Suppressor macrophage treated with lipopolysaccharide for 4 hours (primary cell): ENCODE data around the gene IGF2BP2.

Experiments used
- DNase-seq: peaks from one replicate; pipeline ENCODE4 v3.0.0-alpha.2; 2020

The IGF2BP2 gene

DNA sequence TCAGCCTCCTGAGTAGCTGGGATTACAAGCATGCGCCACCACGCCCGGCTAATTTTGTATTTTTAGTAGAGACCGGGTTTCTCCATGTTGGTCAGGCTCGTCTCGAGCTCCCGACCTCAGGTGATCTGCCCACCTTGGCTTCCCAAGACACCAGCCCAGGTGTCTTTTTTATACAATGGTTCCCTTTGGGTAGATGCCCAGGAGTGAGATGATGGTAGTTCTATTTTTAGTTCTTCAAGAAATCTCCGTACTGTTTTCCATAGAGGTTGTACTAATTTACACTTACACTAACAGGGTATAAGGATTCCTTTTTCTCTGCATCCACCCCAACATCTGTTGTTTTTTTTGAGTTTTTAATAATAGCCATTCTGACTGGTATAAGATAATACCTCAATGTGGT, 94.3 kb downstream of the IGF2BP2 start:
- no peak for DNase-seq

DNA sequence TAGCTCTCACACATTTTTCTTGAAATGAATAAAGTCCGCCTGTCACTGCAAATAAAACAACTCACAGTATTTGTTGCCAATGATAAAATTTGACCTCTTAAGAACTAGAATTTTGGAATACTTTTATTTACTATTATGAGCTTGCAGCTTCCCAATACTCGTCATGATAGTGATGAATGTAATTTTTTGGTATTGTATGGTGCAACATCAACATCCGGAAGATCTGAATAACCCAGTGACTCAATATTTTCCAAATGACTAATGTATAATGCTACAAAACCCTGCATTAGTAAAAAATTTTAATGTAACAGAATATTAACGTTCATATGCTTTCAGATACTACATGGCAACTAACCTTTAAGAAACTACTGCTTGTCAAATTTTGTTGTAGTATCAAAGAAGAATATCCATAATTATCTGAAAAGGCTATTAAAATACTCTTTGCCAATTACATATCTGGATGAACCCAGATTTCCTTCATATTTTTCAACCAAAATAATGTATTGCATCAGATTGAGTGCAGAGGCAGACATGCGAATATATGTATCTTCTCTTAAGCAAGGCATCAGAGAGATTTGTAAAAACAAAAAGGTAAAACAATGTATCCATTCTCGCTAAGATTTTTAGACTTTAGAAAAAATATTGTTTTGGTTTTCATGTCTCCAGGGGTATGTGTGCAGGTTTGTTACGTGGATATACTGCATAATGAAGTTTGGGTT, 95.3 kb downstream of the IGF2BP2 start:
- peak; percentile 79 for DNase-seq

DNA sequence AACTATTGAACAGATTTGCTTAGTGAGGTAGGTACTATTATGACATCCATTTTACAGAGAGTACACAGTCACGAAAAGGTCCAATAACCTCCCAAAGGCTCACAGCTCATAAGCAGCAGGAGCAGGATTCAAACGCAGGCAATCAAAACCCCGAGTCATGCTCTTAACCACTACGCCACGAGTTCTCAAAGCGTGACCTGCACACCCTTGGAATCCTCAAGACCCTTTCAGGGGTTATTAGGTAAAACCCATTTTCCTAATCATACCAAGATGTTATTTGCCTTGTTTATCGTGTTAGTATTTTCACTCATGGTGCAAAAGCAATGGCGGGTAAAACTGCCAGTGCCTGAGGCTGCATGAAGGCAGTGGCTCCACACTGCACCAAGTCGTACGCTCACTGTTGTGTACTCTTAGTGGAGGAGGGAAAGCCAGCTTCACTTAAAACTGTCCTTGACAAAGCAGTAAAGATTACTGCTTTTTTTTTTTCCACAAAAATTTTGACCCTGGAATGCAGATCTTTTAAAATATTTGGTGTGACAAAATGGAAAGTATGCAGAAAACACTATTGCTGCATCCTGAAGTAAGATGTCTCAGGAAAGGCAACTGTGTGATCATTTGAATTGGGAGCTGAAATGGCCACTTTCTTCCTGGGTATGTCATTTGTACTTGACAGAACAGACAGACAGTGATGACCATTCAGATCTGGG, 96.1 kb downstream of the IGF2BP2 start:
- DNase-seq, result no peak

DNA sequence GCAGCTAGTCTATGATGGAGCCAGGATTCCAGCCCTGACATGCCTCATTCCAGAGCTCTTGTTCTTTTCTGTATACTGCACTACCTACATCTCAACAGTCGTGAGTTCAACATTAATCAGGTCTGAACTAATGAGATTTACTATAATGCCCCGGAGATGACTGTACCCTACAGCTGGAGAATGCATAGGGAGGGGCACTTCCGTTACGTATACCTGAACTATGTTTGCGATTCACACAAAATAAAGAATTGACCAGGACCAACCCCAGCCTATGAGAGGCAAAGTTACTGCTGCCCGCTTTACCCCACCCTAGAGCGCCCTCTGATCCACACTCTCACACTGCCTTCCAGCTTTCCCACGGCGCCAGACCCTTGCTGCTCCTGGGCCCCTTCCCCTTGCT, 97.0 kb downstream of the IGF2BP2 start:
- DNase-seq, result no peak

DNA sequence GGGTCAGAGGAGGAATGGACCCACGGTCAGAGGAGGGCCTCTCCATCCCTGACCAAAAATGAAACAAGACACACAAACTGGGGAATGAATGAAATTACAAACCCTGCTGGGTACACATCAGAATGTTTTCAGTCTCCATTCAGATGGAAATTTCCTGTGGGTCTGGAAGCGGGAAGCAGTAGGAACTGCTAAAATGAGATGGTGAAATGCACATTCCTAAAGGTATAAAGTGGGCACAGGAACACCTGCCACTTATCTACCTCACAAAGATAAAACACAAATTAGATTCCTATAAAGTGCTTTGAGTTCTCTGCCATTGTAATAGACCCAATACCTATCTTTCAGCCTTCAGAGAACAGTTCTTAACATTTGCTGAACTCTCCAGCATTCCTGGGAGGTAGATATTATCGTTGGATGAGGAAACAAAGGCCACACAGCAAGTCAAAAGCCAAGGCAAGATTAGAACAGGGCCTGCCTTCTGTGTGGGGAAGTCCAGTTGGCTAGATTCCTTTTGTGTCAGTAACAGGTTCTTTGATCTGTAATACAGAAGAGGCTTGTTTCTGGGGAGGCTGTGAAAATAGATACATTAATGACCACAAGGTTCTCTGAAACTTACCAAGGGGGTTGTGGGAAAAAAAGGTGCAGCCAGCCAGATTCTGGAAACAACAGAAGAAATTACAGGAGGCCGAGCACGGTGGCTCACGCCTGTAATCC, 98.4 kb downstream of the IGF2BP2 start:
- DNase-seq, result no peak

DNA sequence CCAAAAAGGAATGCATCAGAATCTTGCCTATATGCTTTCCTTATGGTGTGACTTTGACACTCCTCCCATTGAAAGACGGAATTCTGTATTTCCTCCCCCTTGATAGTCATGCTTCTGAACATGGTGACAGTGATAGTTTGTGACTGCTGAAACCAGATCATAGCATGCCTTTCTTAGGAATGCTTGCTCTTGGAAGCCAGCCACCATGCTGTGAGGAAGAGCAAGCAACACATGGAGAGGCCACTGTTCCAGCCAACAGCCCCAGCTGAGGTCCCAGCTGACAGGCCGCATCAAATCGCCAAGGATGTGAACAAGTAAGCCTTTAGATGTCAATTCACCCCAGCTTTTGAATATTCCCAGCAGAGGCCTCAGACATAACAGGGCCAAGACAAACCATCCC, 100.1 kb downstream of the IGF2BP2 start:
- DNase-seq, result no peak

DNA sequence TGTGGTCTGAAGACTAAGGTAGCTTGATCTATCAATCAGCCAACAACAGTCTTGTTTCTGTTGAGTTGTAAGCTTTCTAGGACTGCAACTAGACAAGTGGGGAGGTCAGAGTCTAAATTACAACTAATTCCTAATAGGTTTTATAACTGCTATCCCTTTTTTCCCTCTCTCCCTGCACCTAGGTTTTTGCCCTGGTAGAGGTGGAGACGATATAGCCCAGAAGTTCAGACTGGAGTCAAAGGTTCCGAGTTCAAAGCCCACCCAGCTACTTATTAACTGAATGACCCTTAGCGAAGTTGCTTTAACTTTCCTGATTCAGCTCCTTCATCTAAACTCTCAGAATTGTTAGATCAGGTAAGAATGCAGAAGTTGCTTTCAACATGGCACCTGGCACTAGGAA, 100.6 kb downstream of the IGF2BP2 start:
- no peak for DNase-seq

DNA sequence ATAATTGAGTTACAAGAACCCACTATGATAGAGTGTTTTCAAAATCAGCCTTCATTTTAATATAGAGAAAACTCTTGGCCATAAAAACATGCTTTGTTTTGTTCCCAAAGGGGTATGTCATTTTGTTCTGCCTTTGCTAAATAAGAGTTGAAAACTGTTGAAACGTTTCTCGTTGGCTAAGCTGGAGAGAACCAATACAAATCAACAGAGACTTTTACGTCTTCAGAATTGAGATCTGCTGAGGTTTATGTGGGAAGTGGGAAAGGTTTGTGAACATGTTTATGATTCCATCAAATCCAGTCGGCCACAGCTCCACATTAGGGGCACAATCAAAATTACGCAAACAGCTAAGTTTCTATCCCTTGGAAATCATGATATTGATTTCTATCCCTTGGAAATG, 102.0 kb downstream of the IGF2BP2 start:
- no peak for DNase-seq

DNA sequence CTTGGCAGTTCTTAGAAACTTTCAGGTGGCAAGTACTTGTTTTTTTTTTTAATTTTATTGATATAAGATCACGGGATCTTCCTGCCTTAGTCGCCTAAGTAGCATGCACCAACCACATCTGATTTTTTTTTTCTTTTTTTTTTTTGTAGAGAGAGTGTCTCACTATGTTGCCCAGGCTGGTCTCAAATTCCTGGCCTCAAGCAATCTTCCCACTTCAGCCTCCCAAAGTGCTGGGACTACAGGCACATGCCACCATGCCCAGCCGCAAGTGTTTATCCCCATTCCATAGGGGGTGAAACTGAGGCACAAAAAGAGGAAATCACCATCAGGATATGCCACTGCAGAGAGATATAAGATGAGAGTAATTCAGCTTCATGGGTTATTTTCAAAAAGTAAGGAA, 102.9 kb downstream of the IGF2BP2 start:
- no peak for DNase-seq

DNA sequence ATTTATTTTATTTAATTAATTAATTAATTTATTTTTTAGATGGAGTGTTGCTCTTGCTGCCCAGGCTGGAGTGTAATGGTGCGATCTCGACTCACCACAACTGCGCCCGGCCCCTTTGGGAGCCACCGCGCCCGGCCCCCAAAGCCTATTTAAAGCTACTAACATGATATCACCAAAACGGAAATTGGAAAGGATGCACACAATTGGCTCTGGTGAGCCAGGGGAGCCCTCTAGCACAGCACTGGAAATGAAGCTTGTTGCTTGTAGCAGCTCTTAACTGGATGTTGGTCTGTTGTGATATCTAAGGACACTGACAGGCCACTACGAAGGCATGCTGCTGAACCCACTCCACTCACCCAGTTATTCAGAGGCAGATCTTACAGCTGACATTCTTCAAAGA, 104.5 kb downstream of the IGF2BP2 start:
- DNase-seq, result no peak

DNA sequence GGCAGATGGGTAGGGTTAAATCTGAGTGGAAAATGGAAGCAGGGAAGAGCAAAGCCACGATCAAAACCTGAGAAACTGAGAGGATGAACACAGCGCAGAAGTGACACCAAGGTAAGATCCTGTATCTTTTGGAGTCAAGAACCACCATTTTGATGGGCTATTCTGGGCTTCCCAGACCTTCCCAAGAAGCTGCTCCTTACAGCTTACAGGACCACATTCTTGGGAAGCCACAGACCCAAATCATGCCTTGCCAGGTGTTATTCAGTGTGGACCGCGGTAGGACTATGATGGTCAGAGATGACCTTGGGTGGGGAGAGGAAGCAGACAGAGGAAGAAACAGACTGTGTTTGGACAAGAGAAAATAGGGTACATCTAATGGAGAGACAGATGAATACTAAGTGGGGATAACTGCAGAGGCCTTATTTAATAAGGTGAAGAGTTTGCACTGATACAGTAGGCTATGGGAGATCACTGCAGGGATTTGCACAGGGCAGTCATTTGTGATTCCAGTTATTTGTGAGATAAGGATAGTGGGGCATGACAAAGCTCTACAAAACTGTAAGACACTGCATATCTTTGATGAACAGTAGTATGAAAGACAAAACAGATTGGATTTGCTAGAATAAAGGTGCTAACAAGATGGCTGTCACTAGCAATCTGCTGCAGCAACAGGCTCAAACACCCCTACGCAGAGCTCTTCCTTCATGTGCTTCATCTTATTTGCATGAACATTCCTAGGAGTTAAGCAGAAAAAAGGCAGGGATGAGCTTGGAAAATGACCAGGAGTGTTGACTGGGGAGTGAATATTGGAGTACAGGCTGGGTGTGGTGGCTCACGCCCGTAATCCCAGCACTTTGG, 105.9 kb downstream of the IGF2BP2 start:
- DNase-seq, result no peak

DNA sequence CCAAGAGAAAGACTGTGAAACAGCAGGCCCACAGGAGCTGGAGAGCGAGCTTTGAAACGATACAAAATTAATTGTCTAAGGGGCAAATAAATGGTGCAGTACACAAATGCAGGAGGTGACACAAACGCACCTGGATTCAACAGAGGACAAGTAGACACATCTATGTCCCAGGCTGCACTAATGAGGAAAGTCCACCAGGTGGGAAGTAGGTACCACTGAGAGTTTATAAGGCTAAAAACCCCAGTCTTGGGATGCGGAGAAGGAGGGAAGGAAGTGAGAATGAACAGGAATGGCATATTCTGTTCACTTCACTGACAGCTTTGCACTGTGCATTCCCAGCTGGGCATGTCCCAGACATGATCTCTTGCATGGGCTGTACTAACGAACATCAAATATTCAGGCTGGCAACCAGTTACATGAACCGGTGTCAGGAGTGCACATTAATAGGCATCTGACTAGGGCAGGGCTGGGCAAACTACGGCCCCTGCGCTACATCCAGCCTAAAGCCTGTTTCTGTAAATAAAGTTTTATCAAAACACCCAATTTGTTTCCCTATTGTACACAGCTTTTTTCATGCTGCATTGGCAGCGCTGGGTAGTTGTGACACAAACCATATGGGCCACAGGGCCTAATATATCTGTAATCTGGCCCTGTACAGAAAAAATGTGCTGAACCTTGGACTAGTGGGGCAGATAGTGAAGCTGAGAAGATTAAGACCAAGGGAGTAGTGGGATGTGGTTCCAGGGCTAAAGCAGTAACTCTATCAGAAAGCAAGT, 107.0 kb downstream of the IGF2BP2 start:
- no peak for DNase-seq

DNA sequence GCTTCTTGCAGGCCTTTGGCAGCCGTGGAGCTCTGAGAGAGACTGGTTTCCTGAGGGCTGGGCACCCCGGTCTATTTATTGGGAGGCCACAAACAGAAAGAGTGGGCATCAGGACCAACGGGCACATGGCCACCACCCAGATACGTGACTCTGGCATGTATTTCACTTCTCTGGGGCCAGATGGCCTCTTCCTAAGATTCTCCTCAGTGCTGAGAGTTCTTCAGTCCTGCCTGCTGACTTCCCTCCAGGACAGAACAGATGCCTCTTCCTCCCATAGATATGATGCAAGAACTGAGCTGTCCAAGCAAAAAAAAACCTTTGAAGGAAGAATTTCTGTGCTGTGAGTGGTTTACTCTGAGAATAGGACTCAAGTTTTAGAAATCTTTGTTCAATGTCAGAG, 107.7 kb downstream of the IGF2BP2 start:
- DNase-seq, result peak; percentile 49

DNA sequence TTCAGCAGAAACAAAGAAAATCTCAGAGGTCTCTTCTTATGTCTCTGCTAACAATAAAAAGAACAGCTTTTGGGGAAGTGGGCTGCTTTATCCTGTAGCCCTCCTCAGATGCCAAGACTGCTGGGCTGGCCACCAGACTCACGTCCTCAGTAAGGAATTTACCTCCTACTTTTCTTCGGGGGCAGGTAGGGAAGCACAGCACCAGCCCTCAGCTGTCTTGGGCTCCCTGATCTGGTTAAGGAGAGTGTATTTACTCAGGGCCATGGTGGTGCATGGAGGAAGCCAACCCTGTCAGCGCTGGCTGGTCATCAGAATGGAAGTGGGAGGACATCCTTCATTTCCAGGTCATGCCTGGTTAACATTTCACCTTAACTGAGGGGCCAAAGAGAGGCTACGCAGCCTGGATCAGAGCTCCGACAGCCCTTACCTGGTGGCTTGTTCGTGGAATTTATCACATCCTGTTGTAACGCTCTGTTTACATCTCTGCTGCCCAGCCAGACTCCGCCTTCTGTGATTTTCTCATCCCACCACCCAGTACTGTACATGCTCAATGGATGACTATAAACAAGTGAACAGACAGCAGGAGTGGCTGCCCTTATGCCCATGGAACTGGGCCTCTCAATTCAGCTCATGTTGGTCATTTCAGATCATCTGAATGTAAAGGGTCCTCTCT, 108.3 kb downstream of the IGF2BP2 start:
- no peak for DNase-seq

DNA sequence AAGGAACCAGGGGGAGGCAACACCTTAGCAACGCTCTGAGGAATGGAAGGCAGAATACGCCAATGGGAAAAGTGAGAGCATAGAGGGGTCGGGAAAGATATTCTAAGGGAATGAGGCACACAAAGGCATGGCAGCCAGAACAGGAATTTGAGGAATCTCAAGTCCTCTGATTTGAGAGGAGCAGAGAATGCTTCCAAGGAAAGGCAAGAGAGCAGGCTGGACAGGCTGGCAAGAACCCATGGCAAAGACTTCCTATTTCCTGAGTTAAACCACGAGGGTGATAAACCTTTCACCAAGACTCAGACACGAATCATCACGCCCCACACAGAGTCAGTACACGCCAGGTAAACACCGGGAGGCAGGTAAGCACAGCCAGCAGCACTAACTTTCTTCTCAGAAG, 109.8 kb downstream of the IGF2BP2 start:
- no peak for DNase-seq

DNA sequence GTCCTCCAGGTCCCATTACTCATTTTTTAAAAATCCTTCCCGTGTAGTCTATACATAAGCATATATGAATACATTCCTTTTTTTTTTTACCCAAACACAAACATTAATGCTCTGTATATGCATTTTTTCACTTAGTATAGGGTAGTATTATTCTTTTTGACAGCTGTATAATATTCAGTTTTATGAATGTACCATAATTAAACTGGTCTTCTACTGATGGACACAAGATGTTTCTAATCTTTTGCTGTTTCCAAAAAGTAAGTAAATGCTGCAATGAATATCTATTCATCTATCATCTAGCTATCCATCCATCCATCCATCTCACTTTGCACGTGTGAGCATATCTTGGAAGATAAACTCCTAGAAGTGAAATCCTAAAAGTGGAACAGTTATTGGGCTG, 110.8 kb downstream of the IGF2BP2 start:
- no peak for DNase-seq

DNA sequence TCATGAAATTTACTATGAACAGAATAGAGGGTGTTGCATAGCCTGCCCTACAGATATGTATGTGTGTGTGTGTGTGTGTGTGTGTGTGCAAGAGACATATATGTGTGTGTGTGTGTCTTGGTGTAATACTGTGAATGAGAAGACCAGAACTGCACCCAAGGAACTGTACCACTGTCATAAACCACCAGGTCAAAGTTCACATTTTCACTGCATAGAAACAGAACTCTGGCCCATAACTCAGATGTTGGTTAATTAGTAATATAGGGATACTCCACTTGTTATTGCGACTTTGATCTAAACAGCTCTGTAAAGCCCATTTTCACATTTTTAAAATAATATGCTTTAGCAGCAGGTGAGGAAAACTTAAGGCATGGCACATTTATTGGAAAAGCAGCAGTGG, 111.8 kb downstream of the IGF2BP2 start:
- DNase-seq, result no peak

DNA sequence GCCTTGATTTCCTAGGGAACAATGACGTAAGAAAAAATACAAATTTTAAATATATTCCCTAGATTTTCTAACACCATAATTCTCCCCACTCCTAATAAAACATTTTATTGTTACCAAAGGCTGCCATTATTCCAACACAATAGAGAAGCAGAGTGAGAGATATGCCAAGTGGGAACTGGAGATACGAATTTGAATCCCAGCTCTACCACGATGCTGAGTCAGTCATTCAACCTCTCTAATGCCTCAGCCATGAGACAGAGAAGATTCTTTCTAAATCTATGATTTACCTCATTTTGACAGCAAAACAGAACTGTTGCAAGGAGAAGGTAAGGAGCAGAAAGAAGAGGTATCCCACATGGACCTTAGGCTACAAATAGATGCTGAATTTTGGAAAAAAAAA, 112.5 kb downstream of the IGF2BP2 start:
- DNase-seq, result no peak

DNA sequence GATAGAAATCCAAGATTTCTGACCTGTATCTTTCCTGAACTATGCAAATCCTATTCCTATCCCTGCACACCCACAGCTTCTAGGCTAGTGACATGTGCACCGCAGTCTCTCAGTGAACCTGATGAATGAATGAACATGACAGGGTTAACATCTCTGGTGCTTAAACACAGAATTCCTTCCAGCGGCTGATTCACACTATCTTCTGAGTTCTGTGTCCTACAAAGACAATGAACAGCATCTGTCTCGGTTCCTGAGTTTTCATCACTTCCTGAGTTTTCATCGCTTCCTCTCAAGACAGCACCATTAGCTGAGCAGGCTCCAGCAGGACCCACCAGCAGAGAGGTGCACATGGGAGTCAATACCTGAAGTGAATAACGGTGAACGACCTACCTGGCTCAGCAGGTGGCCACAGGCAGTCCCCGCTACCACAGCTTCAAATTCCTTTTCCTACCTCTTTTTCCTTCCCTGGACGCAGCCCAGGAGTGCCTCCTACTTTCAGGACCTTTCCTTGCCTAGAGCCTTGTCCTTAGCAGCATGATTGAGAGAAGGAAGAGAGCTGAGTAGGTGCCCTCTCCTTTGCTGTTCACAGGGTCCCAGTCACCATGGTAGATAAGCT, 113.5 kb downstream of the IGF2BP2 start:
- peak; percentile 7 for DNase-seq

DNA sequence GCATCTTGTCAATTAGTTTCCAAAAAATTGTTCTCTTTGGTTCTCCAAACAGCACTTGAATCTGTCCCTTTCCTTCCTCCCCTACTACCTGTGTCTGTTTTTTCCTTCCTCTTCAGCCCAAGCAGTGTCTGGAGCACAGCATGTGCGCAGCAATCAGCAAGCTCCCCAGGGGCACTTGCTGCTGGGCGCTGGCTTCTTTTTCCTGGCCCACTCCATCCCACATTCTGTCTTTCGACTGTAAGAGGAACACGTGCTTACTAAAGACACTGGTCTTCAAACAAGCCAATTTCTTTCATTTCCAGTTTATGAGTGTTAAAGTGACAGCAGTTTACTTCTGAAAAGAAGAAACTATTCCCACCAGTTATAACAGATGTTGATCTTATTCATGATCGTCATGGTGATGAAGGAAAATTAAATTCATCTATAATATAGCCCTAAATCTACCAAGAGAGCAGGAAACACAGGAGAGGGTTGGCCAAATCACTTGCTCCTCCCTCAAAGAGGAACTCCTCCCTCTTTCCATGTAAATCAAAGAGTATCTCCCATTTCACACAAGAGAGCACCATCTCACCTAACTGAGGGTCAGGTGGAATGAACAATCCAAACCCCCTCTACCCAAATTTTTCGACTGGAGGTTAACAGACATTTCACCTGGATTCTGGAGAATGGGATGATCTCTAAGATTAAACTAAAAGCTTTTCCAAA, 115.4 kb downstream of the IGF2BP2 start:
- no peak for DNase-seq

DNA sequence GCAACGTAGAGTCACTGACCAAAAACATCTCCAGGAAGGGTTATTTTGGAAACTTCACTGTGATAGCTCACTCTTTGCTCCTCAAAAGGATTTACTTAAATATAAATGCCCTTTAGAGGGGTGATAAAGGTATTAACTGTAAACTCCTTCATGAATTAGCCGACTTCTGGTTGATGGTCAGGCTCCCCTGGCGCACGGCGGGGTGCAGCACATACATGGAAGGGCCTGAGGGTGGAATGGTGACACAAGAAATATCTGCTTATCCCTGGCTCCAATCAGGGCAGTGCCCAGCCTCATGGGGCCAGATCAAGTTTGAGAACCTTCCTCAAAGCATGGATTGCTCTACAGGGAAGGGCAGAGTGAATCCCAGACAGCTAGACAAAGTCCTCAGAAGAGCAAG, 116.5 kb downstream of the IGF2BP2 start:
- DNase-seq, result no peak
